Measurements from ENCODE around the gene ELMOD1. TPM values are rescaled to one million over a fixed set of nuclear protein-coding genes. Genes with fewer than 3 reads are reported as not detected.
"Not testable (repeated sequence)": the region's sequence is repeated elsewhere in the genome, so short reads cannot be mapped to it uniquely, and the experiment has no call there.

The ELMOD1 gene
- polyA plus RNA-seq (ENCODE audit: insufficient read length), result 0.12 TPM
- long read RNA-seq, donor 1, result 0 reads
- long read RNA-seq, donor 2, result 0 reads
- long read RNA-seq, donor 3, result 0 reads
- long read RNA-seq, donor 4, result 0 reads
- long read RNA-seq, donor 5, result 0 reads
- long read RNA-seq, donor 6, result 0 reads
- long read RNA-seq, donor 7, result 0 reads
- long read RNA-seq, donor 8, result 0 reads

- peak; percentile 49 for DNase-seq
These were observed at the start of gene ELMOD1 for GRCh38 chr11:107590460-107591377. ELMOD1 (plus strand) TSS chr11:107591147; CDS start chr11:107618190, 27,043 bp downstream.

GRCh38 chr11:107545101-107545514, 45.8 kb upstream of the ELMOD1 start:
- no peak for DNase-seq

GRCh38 chr11:107547961-107548360, 43.0 kb upstream of the ELMOD1 start:
- DNase-seq, result no peak

GRCh38 chr11:107549253-107549953, 41.5 kb upstream of the ELMOD1 start:
- peak; percentile 34 for DNase-seq

GRCh38 chr11:107549954-107550285, 41.0 kb upstream of the ELMOD1 start:
- DNase-seq, result no peak

GRCh38 chr11:107550304-107550703, 40.6 kb upstream of the ELMOD1 start:
- no peak for DNase-seq

- no peak for DNase-seq
These were observed 29.3 kb upstream of the ELMOD1 start for GRCh38 chr11:107561688-107562087.

- DNase-seq, result no peak
These were observed 28.2 kb upstream of the ELMOD1 start for GRCh38 chr11:107562647-107563208.

- DNase-seq, result peak; percentile 38
These were observed 27.2 kb upstream of the ELMOD1 start for GRCh38 chr11:107563702-107564101.

- DNase-seq, result peak; percentile 8
These were observed 26.1 kb upstream of the ELMOD1 start for GRCh38 chr11:107564877-107565218.

GRCh38 chr11:107565219-107565937, 25.6 kb upstream of the ELMOD1 start, which contains the start of gene ALKBH8:
ALKBH8 (minus strand) TSS chr11:107565735; CDS start chr11:107560893, 4,842 bp downstream.
- DNase-seq, result peak; percentile 64

GRCh38 chr11:107565955-107566501, 24.9 kb upstream of the ELMOD1 start:
- DNase-seq, result not testable (repeated sequence)

GRCh38 chr11:107566569-107566968, 24.4 kb upstream of the ELMOD1 start:
- no peak for DNase-seq

GRCh38 chr11:107567739-107568335, 23.1 kb upstream of the ELMOD1 start:
- no peak for DNase-seq

- DNase-seq, result no peak
These were observed 20.9 kb upstream of the ELMOD1 start for GRCh38 chr11:107570015-107570414.

- no peak for DNase-seq
These were observed 17.5 kb upstream of the ELMOD1 start for GRCh38 chr11:107573438-107573837.

- DNase-seq, result not testable (repeated sequence)
These were observed 14.2 kb upstream of the ELMOD1 start for GRCh38 chr11:107576497-107577345.

- DNase-seq, result no peak
These were observed 13.6 kb upstream of the ELMOD1 start for GRCh38 chr11:107577346-107577711.

- DNase-seq, result not testable (repeated sequence)
These were observed 11.8 kb upstream of the ELMOD1 start for GRCh38 chr11:107579169-107579568.

- DNase-seq, result no peak
These were observed 9.8 kb upstream of the ELMOD1 start for GRCh38 chr11:107581147-107581546.

Measured in left kidney (tissue), 8 donors.